HG02642 (cell line): ENCODE measurements around the gene PARVA.

ENCODE experiments used
- ATAC-seq: cut with Tn5 transposase; IDR thresholded peaks from one replicate; pipeline ENCODE4 v1.9.1; 2021; ENCODE audit warnings: mild to moderate bottlenecking; ENCODE audit not compliant: unreplicated experiment, poor library complexity

PARVA gene

DNA sequence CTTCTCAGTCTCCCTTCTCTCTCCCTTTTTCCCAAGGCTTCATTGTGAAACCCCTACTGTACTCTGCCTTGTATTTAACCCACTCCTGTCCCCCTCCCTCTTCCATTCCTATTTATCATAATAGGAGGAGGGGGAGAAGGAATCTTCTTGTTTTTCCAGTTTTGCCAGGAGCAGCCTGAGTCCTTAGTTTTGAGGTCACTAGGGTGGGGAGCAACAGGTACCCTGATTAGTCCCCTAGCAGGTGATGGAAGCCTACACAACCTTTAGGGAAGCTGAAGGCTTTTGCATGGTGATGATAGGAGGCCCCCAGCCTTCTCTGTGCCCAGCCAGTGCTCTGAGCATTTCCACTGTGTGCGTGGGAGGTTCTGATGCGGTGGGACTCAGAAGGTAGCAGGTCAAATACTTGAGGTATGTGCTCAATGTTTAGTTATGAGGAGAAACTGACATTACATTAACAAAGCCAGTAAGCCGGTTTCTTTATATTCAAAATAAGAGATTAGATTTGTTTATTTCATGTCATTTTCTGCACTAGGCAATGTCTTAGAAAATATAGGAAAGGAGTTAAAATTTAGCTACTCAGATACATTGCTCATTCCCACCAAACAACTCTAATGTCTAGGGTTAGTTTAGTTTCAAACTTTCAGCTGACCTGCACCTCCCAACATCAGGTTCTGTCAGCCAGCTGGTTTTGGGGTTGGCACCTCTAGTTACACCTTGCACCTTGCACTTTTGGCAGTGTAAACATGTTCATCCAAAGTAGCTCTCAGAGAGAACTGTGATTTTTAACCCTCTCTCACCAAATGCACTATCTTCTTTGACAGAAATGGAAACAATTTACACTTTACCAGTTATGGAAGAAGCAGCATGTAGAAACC lies 26.0 kb downstream of the PARVA start:
- no peak for ATAC-seq

DNA sequence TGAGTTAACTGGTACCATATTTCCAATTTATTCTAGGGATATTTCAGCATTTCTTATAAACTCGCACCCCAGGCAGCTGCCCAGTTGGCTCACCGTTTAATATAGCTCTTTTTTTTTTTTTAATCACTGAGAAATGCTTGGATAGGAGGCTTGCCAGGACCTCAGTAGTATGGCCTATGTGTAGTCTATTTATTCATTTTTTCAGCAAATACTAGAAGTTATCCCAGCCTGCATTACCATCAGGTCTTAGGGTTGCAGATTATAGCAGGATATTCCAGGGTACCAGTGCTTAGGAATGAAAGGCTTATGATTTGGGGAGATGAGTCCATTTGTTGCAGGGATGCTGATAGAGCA lies 26.6 kb downstream of the PARVA start:
- no peak for ATAC-seq

DNA sequence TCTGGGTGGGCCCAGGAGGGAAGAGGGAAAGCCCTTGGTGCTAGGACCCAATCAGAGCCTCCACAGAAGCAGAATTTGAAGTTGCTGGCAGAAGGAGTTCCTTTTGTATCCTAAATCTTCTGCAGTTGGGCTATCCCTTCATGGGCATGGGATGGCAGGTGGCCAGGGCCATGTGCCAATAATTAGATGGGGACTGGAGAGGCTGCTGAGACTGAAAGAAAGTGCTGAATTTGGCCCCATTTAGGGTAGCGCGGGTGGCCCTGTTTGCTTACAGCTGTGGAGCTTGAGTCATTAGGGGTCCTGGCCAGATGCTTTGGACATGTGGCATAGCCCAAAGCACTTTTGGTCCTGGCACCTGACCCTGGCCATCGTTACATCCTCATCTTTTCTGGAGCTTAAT lies 27.1 kb downstream of the PARVA start:
- no peak for ATAC-seq

DNA sequence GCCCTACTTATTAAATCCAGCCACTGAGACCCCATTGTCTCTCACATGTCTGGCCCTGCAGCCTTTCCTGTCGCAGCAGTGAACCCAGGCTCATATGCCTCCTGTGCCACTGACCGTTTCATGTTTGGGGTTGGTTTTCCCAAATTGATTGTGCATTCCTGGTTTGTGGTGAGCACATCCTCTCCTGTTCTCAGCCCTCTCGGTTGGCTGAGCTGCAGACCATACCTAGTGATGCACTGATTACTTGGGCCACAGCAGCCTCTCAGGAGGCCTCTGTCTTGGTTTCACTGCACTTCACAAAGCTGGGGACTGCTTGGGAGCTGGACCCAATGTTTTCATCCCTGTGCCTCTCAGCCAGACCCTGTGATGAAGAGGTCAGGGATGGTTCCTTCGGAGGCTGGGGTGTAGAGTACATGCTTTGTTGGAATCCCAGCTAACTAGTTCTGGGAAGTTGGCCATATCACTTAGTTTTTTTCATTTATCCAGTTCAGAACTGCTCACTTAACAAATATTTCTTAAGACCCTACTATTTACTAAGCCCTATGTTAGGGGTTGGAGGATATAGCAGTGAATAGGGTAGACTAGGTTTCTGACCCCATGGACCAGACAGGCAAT lies 30.9 kb downstream of the PARVA start:
- no peak for ATAC-seq

DNA sequence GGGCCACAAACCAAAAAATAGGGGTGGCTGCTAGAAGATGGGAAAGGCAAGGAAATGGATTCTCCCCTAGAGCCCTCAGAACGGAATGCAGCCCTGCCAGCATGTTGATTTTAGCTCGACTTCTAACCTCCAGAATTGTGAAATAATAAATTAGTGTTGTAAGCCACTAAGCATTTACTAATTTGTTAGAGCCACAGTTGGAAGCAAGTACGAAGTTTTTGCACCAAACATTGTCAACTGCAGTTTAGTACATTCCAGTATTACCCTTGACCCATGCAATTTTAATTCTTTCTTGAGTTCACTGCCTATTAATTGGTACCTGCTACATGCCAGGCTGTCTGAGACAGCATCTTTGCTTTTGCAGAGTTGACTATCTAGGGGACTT lies 32.2 kb downstream of the PARVA start:
- no peak for ATAC-seq

DNA sequence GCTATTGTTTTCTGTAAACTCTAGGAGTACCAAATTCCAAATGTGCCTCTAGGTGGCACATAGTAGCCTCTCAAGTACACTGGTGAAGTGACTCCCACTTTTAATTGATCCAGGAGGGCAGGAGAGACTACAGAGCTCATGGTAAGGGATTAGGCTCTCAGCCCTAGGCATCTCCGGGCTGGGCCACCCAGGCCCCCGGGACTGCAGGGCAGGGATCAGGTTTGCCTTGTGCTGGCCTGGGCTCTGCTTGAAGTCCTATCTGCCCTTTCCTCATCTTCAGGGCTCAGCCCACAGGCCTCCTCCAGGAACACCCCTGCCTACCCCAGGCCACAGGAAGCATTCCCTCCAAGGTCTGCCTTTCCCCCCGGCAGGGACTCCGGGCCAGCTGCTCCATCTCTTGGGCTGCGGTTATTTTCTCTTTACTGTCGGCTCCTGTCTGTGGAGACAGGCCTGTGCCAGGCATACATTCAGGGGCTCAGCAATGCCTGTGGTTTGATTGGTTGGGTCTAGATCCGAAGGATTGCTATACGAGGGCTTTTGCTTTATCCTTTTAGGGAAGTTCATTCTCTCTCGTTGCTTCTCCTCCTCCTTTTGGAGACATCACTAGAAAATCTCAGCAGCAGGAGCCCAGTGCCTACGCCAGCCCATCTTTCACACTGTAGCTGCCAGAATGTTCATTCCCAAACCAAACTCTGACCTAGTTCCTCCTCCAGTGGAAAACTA lies 32.8 kb downstream of the PARVA start:
- ATAC-seq = no peak

DNA sequence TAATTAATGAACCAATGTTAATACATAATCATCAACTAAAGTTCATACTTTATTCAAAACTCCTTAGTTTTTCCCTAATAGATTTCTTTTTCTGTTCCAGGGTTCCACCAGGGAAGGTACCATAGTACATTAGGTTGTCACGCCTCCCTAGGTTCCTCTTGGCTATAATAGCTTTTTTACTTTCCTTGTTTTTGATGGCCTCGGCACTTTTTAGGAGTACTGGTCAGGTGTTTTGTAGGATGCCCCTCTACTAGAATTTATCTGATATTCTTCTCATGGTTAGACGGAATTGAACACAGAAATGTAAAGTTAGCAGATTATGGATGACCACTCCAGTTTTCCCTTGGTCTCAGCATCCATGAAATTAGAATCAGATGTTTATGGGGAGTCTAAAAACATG lies 34.0 kb downstream of the PARVA start:
- ATAC-seq = no peak

DNA sequence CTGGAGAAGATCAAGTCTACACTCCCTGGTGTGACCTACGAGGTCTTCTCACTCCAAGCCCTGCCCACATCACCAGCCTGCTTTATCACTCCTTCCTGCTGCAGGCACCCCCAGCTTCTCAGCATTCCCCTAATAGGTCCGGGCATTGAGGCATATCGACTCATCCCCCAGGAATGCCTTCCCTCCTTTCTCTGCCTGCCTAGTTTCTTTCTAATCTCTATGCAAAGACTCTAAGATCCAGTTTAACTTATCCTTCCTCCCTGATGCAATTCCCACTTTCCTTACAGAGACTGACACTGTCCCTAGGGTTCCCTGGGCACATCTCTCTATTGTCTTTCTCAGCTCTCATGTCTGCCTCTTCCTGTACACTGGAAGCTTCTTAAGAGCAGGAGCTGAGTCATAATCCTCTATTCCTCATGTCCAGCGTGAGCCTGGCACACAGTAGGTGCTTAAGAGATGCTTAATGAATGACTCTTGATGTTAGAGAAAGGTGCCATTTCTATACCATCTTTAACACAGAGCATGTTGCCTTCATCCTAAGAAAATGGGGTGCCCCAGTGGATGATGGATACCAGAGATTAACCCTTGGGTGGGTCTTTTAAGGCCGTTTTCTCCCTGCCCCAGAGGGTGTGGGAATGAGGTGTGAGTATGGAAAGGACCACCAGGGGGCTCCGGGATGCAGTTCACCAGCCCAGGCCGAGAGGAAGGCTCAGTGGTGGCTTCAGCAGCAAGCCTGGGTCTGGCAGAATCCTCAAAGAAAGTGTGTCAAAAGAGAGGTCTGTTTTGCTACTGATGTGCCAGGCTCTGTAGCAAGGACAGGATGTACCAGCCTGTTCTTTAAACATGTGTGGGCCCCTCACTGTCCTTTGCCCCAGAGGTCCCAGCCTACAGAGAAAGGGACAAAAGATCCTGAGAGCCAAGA lies 34.7 kb downstream of the PARVA start:
- ATAC-seq = peak; percentile 52

DNA sequence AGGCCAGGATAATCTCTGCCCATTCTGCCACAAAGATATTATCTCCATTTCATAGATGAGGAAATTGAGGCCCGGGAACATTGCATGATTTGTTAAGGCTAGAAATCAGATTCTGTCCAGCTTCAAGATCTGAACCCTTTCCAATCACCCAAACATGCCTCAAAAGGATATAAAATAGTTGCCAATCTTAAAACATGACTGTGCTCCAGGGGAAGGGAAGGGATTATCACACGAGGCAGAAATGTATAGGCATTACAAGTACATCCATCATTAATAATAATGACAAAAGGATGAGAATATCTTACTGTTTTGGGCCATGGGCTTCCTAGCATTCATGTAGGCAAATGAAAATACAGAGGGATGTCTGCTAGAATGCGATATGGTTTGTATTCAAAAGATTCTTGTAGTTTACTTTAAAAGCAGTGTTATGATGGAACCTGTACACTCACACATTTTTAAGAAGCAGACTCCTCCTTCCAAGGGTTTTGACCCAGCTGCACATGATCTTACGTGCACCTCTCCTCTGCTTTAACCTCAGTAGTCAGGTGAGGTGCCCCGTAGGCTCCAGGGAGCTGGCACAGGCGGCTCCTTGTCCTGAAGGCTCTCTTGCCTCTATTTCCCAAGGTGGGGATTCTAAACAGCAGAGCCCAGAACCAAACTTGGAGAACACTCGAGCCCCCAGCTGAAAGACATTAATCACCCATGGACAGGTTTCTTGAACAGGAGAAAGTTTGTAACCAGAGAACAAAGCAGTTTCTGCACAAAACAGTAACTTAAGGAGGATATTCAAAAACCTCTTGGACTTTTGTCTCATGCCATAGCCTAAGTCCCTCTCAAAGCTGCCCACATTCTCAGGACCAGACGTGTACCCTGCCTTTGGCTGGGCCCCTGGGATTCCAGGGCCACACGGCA lies 36.0 kb downstream of the PARVA start:
- no peak for ATAC-seq

DNA sequence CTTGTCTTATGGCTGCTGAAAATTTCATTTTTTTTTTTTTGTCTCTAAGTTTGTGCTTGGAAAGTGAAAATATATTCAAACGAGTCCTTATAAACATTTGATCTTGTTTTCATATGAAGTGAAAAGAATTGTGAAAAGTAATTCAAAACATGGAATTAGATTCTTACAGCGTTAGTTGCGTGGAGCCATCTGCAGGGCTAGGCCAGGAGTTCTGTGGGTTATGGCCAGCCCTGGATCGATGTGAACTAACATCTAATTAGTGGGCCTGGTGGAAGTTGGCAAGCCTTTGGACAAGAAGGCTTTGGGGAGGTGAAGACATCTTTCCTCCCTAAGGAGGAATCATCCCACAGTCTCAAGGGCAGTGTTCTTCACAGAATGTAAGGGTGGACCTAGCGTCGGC lies 37.2 kb downstream of the PARVA start:
- ATAC-seq = no peak

DNA sequence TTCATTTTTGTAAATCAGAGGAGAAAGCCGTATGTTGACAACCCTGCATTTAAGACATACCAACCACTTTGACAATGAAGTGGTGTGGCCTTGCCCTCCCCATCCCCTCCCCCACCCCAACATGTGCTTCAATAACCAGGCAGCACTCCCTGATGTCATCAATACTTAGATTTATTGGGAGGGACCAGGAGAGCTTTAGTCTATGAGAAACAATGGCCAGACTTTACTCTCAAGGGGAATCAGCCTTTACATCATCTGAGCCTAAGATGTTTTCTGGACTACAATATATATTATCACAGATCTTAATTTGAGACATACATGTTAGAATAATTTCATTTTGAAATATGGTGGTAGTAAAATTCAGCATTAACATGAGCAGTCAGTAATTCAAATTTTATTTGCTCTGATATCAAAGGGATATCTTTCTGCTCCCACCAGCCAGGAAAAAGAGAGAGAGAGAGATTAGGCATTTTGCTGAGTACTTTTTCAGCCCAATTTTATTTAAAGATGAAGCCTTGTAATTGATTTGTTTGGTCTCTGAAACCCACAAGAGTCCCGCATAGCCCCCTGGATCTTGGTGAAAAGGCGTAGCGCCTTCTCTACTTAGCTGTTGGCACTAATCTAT lies 38.1 kb downstream of the PARVA start:
- ATAC-seq = no peak

DNA sequence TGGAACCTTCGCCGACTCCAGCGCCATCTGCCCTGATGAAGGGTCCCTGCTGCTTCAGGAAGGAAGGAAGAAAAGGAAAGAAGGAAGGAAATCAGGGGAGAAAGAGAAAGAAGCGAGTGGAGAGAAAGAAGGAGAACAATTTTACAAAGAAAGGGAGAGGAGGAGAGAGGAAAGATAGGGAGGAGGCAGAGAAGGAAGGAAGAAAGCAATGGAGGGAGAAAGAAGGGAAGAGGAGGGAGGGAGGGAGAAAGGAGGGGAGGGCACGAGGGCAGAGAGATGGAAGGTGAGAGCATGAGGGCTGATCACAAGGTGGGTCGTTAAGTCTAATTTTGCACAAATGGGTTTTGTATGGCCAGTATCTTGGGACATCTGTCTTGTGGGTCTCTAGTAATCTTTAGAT lies 39.2 kb downstream of the PARVA start:
- no peak for ATAC-seq

DNA sequence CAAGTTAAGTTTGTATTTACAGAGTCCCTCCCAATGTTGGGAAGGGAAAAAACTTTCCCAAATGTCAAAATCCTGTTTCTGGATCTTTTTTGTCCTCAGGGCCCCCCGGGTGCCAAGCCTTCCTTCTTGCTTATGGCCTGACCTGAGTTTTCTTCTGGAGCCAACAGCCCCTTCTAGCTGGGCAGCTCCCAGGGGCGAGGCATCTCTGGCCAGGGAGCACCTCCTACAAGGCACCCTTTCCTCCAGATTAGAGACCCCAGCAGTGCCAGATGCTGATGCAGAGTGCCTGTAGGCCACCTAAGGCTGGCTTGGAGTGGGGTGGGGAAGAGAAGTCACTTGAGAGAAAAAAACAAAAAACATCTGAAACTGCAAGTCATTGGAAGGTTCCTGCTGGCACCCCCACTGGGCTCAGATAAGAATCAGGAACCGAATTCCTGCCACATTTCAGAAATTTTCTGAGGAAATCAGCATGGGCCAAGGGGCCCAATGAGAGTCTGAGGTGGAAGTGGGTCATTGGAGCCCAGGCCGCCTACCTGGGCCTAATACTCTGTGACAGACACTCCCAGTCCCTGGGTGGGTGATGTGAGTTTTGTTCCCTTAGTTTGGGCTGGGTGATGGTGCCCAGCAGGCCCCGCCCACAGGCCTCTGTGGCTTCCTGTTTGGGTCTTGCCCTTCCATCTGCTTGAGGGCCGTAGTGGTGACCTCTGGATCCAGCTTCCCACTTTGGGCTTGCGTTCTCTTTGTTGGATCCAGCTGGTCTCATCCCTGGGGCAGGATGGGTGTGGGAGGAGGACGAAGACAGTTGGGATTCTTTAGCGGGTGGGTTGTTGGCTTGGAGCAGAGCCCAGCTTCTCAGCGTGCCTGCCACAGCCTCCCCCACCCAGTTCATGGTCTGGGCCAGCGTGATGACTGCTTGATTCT lies 40.6 kb downstream of the PARVA start:
- ATAC-seq = no peak

DNA sequence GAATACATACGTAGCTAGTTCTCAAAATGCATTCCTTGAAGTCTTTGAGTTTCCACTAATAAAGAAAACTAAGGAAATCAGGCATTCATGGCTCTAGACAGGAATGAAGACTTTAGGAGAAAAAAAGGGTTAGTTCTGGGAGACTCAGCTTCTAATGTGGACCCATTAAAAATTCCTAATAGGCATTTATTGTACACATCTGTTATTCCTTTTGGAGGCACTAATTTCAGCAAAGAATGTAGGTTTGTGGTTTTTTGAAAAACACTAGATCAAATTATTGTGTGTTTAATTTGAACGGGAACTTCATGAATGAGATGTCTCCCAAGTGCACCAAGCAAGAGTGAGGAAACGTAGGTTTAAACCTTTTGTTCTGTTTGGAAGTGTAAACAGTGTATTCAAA lies 42.7 kb downstream of the PARVA start:
- ATAC-seq = no peak

DNA sequence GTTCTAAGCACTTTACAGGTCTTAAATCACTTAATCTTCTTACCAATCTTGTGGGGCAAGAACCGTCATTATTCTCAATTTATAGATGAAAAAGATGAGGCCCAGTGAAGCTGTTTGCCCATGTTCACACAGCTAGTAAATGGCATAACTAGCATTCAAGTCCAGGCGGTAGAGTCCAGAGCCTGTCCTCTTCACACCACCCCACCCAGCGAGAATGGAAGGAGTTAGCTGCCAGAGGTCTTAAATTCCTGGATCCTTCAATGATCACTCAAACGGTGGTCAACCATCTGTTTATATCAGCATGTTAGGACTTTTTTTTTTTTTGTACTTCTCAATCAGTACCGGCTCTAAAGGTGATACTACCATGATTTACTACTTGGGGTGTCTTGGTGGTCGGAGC lies 43.3 kb downstream of the PARVA start:
- no peak for ATAC-seq

DNA sequence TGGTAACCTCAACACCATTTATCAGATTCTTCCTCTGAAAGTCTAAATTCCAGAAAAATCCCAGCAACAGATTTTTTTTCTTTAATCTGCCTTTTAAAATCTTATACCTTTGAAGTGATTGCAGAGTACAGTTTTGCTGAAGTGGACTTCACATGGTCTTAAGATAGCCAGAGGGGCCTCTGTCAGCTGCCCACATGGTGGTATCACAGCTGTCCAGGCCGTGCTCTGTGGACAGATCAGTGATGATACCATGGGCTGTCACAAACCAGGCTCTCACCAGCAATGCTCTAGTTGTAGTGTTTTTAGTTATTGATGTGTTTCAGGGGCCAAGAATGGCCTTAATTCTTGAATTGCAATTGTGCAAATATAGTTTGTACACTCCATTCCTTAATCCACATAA lies 44.0 kb downstream of the PARVA start:
- no peak for ATAC-seq

DNA sequence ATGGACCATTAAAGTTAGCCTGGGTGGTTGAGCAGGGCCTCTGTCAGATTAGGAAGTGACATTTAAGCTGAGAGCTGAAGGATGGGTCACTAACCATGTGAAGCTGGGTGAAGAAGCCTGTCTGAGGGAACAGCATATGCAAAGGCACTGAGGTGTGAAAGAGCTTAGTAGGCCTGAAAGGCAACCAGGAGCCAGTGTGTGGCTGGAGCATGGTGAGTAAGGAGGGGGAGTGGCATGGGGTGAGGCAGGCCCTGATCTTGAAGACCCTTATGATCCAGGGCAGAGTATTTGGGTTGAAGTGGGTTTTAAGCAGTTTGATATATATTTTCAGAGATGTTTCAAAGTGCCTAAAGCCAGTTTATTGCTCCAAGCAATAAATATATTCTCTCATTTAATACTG lies 48.8 kb downstream of the PARVA start:
- no peak for ATAC-seq

DNA sequence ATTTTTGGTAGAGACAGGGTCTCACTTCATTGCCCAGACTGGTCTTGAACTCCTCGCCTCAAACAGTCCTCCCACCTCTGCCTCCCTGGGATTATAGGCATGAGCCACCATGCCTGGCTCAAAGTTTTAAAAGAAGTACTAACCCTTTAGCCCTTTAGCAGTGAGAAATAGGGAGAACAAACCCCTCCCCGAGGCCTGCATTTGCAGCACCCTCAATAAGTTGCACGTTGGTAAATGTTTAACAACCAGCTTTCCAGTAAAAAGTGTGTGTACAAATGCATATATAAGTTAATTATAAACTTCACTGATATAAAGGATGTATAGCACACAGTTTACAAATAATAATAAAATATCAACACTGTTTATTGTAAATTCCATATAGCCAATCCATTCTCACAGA lies 51.8 kb downstream of the PARVA start:
- ATAC-seq = no peak
